ENCODE data around the gene CIPC.

The CIPC gene

DNA sequence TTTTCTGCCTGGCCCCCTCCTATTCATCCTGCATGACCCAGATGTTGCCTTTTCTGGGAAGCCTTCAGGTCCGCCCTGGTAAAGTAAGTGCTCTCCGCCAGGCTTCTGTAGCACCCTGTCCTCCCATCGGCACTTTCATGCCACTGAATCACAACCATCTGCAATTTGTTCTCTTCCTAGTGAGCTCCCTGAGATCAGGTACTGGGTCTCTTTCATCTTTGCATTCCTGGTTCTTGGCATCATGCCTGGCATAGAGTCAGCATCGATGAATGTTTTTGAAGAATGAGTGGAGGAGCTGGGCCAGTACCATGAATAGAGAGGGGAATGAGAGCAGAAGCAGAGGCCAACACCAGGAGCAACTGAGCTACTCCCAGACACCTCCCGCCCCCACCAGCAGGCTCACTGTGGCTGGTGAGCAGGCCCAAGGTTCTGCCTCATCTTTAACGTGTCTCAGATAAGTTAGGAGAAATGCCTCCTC is 30.4 kb downstream of the CIPC start:
- no peak for DNase-seq

- DNase-seq = no peak
Observed at GRCh38 chr14:77130386-77130785, 32.3 kb downstream of the CIPC start.

DNA sequence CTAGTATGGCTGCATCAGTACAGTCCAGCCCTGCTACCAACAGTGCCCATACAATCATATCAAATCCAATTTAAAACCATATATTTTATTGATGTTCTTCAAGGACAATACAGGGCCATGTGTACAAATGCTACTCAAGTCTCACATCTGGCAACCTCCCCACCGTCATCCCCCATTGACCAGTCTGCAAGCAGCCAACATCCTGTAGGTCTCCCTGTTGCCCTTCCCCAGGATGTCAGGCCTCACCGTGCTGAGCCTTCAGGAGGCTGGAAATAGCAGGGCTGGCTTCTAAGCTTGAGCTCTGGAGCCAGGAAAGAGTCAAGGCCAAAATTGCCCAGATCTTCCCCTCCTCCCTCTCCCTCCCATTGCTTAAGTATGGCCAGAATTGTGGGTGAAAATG is 33.1 kb downstream of the CIPC start:
- no peak for DNase-seq

- no peak for DNase-seq
Observed at GRCh38 chr14:77131871-77132486, 33.9 kb downstream of the CIPC start.

- DNase-seq = no peak
Observed at GRCh38 chr14:77133720-77134338, 35.8 kb downstream of the CIPC start.

DNA sequence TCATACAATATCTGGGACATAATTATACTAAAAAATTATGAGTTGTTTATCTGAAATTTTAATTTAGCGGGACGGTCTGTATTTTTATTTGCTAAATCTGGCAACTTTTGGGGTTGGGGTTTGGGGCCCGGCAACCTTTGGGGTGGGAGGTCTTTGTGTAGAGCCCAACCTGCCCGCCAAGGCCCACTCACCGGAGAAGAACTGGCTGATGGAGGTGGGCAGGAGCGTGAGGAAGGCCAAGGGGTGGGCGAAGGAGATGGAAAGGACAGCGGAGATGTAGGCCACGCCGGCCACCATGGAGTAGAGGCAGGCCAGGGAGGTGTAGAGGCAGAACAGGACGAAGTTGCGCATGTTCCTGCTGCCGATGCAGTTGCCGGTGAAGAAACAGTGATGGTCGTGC is 41.0 kb downstream of the CIPC start:
- DNase-seq = no peak

GRCh38 chr14:77139540-77140358 is 41.7 kb downstream of the CIPC start:
- DNase-seq = no peak

DNA sequence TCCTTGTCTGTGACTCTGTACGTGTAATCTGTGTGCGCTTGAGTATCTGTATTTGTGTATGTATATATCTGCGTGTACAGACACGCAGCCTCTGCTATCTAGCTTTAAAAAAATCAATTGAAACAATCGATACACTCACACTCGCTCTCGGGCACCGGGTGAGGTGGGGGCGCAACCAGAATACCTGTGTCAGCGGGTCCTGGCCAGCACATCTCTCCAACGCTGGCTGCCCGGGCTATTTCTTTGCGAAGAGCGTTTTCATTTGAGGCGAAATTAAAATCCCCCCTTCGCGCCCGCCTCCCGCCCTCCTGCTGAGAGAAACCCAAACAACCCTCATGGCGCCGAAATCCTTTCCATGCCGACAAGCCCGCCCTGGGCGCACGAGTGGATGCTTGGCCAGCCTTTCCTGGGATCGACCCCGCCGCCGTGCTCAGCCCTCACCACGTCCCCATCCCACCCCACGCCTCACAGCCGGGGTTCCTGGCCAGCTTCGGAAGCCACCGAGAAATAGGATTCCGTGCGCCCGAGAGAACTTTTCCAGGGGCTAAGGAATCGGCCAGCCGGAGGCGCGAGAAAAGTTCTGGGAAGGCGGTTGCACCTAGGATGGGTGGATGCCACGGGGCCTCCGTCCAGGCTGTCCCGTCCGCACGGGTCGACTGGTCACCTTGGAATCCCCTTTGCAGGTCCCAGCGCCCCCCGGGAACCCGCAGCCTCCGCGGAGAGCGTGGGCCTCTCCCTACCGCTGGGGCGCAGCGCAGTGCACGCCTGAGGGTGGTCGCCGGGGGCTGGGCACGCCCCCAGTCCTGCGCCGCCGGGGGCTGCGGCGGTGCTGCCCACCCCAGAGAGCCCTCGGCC is 42.5 kb downstream of the CIPC start:
- DNase-seq = no peak

GRCh38 chr14:77141214-77142004 is 43.4 kb downstream of the CIPC start, which contains the start of gene ZDHHC22:
Gene ZDHHC22, minus strand, starts transcription at chr14:77141791. Its CDS starts 2,053 bp downstream, at chr14:77139738.
- DNase-seq = no peak

- DNase-seq = no peak
Observed at GRCh38 chr14:77142005-77142800, 44.1 kb downstream of the CIPC start.

DNA sequence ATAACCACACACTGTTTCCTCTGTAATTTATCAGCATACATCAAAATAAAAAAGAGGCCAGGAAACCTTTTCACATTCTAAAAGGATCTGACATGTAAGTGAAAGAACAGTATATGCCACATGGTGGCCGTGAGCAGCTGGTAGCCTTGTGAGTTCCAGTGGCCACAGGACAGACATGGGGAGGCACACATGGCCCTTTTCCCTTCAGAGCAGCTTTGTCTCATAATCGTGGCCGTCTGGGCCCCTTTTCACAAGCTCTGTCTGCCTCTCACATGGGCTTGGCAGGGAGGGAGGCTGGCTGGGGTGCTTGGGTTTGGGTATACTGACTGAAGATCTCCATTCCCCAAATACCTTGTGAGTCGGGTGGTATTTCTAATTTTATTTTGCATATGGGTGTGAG is 45.0 kb downstream of the CIPC start:
- DNase-seq = no peak

GRCh38 chr14:77144412-77145115 is 46.5 kb downstream of the CIPC start:
- DNase-seq = no peak

DNA sequence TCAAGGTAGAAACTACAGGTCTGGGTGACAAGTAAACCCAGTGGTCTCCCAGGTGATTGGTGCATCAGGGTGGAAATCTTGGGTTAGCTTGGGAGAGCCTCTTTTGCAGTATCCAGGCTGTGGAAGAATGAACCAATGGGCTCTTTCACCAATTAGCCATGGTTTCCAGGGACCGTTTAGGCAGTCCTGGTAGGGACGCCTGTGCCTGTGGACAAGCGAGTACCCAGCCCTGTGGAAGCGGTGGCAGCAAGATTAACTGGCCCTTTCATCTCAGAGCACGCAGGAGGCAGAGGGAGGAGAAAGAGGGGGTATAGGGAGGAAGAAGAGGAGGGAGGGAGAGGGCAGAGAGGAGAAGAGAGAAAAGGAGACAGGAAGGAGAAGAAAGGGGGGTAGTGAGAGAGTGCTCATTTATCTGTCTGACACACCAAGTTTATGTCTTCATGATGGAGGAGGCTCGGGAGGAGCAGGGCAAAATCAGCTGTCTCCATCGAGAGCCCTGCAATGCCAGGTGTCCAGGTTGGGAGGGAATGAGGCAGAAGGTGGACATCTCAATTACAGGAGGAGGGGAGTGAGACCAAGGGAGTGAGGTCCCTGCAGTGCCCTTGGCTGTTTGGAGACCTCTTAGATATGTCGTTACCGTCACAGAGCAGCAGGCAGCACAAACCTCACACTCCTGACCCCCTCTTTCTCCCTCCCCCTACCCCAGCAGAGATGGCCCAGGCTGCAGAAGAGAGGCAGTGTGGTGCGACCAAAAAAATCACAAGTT is 48.1 kb downstream of the CIPC start:
- DNase-seq = no peak

- DNase-seq = no peak
Observed at GRCh38 chr14:77148510-77149231, 50.6 kb downstream of the CIPC start.

GRCh38 chr14:77151245-77151644 is 53.2 kb downstream of the CIPC start:
- no peak for DNase-seq

- DNase-seq = peak; percentile 42
Observed at GRCh38 chr14:77151918-77152588, 54.0 kb downstream of the CIPC start.

DNA sequence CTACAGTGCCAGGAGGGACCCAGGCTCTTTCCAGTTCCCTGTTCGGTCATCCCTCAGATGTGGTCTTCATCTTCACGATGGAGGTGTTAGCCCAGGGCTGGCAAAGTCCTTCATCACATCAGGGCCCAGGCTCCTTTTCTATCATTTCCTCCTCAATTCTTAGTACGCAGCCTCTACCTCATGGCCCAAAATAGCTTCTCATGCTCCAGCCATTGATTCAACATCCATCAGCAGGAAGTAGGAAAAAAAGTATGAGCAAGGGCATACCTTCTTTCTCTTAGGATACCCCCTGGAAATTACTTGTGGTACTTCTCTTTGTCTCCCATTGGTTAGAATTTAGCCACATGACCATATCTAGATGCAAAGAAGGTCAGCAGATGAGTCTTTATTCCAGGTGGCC is 55.7 kb downstream of the CIPC start:
- DNase-seq = no peak

DNA sequence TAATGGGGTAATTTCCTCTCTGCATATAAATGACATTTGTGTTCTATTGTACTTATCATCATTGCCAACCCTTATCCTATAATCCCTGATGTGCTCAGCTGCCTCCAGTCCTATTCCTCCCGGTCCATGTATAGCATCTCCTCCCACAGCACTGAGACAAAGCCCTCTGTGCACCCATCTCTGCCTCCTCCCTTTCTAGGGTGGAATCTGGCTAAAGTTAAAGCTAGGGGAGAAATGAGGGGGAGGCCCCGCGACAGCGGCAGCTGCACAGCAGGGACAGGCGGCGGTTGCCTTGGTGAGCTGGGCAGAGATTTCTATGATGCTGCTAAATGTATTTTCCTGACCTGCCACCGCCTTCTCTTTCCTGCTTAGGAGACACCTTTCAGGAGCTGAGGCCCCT is 56.4 kb downstream of the CIPC start:
- DNase-seq = no peak
